GM15510 (cell line): ENCODE results near the gene OIT3.

Experiments
- POLR2A ChIP-seq: IDR thresholded peaks from 3 replicates; pipeline ENCODE4 v1.6.1; 2011; ENCODE audit warnings: borderline replicate concordance; ENCODE audit not compliant: insufficient read length; ENCODE audit errors: extremely low read depth

The OIT3 gene

GRCh38 chr10:72932259-72933015 is 38.9 kb downstream of the OIT3 start:
- no peak for TF ChIP-seq POLR2A

DNA sequence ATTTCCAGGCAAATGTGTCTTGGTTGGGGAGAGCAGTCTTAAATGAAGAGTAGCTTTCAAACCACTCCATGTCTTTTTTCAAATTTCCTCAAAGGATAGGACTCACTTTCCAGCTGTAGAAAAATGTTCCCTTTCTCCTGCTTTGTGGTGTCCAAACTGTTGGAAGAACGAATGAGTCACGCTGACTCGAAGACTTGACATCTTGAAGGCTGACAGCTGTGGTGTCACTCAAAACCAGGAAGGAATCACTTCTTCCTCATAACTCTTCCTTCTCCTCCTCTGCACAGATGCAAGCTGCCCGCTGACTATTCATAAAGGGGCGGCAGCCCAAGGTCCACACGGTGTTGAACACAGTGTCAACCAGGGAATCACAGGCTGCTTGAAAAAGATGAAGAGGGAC is 41.8 kb downstream of the OIT3 start:
- no peak for TF ChIP-seq POLR2A

- no peak for TF ChIP-seq POLR2A
These were observed 50.1 kb downstream of the OIT3 start for GRCh38 chr10:72943498-72944234.

- no peak for TF ChIP-seq POLR2A
These were observed 53.4 kb downstream of the OIT3 start for GRCh38 chr10:72946963-72947362.

- TF ChIP-seq POLR2A = no peak
These were observed 55.2 kb downstream of the OIT3 start for GRCh38 chr10:72948762-72949161.

DNA sequence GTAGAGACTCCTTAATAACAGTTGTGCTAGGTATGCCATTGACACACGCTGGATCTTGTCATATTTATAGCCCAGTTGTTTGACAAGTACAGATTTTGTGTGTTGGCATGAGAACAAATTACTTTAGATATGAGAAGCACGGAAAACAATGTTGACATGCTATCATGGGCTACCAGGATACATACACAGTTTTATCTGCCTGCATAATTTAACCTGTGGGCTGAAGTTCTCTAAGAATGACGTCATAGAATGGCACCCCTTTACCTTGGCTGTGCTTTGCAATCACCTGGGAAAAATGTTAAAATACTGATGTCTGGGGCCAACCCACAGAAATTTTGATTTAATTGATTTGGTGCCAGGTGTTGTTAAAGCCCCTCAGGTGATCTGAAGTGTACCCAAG is 58.2 kb downstream of the OIT3 start:
- no peak for TF ChIP-seq POLR2A

DNA sequence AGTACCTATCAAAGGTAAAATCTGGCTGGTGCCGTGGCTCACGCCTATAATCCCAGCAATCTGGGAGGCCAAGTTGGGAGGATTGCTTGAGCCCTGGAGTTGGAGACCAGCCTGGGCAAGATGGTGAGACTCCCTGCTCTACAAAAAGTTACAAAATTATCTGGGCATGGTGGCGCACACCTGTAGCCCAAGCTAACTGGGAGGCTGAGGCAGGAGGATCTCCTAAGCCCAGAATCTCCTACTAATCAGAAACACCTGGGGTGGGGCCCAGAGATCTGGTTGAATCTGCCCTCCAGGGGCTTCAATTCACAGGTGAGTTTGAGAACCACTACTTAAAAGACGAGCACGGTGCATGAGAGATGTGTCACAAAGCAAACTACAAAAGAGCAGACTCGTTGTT is 58.6 kb downstream of the OIT3 start:
- TF ChIP-seq POLR2A = no peak

DNA sequence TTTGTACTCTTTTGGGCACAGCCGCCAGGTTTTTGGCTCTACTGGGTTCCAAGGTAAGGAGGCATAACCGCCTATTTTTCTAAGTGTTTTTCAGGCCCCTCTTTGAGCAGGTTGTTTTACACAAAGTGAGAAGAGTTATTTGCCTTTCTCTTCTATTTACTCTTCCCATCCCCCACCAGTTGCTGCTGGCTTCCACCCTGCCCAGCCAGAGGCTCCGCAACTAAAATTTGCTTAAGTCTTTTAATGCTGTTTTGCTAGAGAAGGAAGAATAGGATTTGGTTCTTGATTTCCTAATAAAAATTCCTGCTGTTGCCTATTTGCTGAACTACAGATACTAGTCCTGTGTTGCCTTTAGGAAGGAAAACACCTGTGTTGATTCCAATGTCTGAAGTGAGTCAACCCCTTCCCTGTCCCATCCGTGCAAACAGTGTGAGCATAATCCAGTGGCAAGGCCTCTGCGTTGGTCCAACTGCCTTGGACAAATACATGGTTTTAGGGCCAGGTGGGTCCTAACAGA is 59.2 kb downstream of the OIT3 start:
- no peak for TF ChIP-seq POLR2A

DNA sequence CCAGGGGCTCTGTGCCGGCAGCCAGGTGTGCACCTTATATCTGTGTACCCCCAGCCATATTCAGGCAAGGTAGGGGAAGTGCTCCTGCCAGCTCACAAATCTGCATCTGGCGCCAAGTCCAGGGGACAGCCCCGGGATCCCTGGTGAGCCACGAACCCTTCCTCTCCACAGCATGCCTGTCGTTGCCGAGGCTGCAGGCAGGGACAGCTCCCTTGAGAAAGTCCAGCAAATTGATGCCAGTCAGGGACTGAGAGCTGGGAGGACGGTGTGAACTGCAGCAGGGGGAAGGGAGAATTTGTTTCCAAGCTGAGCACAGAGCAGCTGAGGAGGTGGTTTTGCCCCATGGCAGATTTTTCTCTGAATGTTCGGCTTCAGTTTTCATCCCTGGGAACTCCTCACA is 60.1 kb downstream of the OIT3 start:
- TF ChIP-seq POLR2A = no peak

- TF ChIP-seq POLR2A = no peak
These were observed 60.7 kb downstream of the OIT3 start for GRCh38 chr10:72954230-72954595.

- TF ChIP-seq POLR2A = no peak
These were observed 61.3 kb downstream of the OIT3 start, which contains the start of gene PLA2G12B for GRCh38 chr10:72954596-72955554. TSS of gene PLA2G12B (minus strand) at chr10:72954806. CDS start at chr10:72954685, 121 bp downstream.

- no peak for TF ChIP-seq POLR2A
These were observed 62.5 kb downstream of the OIT3 start for GRCh38 chr10:72956001-72956400.

DNA sequence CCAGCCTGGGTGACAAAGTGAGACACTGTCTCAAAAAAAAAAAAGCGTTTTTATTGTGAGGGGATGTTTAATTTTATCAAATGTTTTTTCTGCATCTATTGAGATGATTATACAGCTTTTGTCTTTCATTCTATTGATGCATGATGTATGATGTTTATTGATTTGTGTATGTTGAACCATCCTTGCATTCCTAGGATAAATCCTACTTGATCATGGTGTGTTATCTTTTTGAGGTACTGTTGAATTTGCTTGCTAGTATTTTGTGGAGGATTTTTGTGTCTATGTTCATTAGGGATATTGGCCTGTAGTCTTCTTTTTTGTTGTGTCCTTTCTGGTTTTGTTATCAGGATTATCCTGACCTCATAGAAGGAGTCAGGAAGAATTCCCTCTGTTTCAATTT is 83.3 kb downstream of the OIT3 start:
- no peak for TF ChIP-seq POLR2A

GRCh38 chr10:72979709-72980108 is 86.2 kb downstream of the OIT3 start:
- TF ChIP-seq POLR2A = no peak

GRCh38 chr10:72980348-72980747 is 86.8 kb downstream of the OIT3 start:
- TF ChIP-seq POLR2A = no peak
